GM12878 (cell line): ENCODE data around the gene SEMA3D. TPM values are rescaled to one million over a fixed set of nuclear protein-coding genes. Genes with fewer than 3 reads are reported as not detected.

Experiments used
- ATAC-seq: fragments of 200-7000 bp; cut with Tn5 transposase; 3 replicates; pipeline ENCODE4 v1.9.1; 2020; ENCODE audit warnings: mild to moderate bottlenecking, moderate library complexity
- BruUV-seq: library from RNA; stranded (reverse); fragments of 400-500 nt; replicated peaks from 2 replicates; lab custom pipeline; 2021; lab: Mats Ljungman, UMichigan
- CTCF ChIA-PET: fragments of 300-600 bp; sonication (Branson Sonifier 250); formaldehyde crosslinking; extraction: SDS; loops from one replicate; lab custom pipeline; 2021; ENCODE audit warnings: inconsistent platforms; lab: Yijun Ruan, JAX
- POLR2A ChIA-PET: fragments of 350-600 bp; formaldehyde crosslinking; extraction: SDS; loops from one replicate; lab custom pipeline; 2021; ENCODE audit warnings: inconsistent platforms; lab: Charles Lee
- RAD21 ChIA-PET: fragments of 300-600 bp; sonication (Branson Sonifier 250); formaldehyde crosslinking; loops from one replicate; lab custom pipeline; 2023; ENCODE audit warnings: antibody characterized with exemption; ENCODE audit not compliant: unreplicated experiment; lab: Charles Lee
- SMC1A ChIA-PET: fragments of 300-600 bp; sonication (Branson Sonifier 250); formaldehyde crosslinking; loops from one replicate; lab custom pipeline; 2023; ENCODE audit not compliant: unreplicated experiment, uncharacterized antibody; lab: Charles Lee
- DNase-seq: peaks from one replicate; pipeline ENCODE4 v3.0.0-alpha.2; 2011; ENCODE audit warnings: low read depth, low spot score
- FAIRE-seq: peaks from 3 replicates; lab custom pipeline; 2011; peaks lifted over from hg19 to GRCh38; lab: Jason Lieb, UNC
- H2AFZ ChIP-seq: 2 replicates; pipeline ENCODE4 v1.6.0; 2011; ENCODE audit warnings: low read depth, low read length, control low read depth; ENCODE audit not compliant: control insufficient read depth
- H3K27ac ChIP-seq: 2 replicates; pipeline ENCODE4 v1.5.1; 2011; ENCODE audit warnings: control low read depth; ENCODE audit not compliant: control insufficient read depth, insufficient read depth
- H3K27me3 ChIP-seq, 2 experiments: replicated peaks in 1 of 2; 2 replicates each; pipeline versions ENCODE4 v1.6.0 to v1.6.1; 2011; ENCODE audit warnings: low read length in 1 of 2; ENCODE audit not compliant: control insufficient read depth in 2 of 2, insufficient read depth in 2 of 2
- H3K36me3 ChIP-seq, 2 experiments: 2 replicates each; pipeline ENCODE4 v1.5.1; 2011; ENCODE audit warnings: low read length in 1 of 2; ENCODE audit not compliant: control insufficient read depth in 2 of 2, insufficient read depth in 2 of 2
- H3K4me1 ChIP-seq: 2 replicates; pipeline ENCODE4 v1.6.1; 2011; ENCODE audit warnings: mild to moderate bottlenecking, low read length, moderate library complexity, mixed read lengths; ENCODE audit not compliant: control insufficient read depth, insufficient read depth
- H3K4me2 ChIP-seq: 2 replicates; pipeline ENCODE4 v1.6.0; 2011; ENCODE audit warnings: control low read depth; ENCODE audit not compliant: control insufficient read depth, insufficient read depth
- H3K4me3 ChIP-seq: fragments of 200-600 bp; sonication (generic); 2 replicates; pipeline ENCODE4 v1.5.1; 2016
- H3K79me2 ChIP-seq: 2 replicates; pipeline ENCODE4 v1.6.0; 2011; ENCODE audit warnings: low read length; ENCODE audit not compliant: control insufficient read depth, insufficient read depth
- H3K9ac ChIP-seq: 2 replicates; pipeline ENCODE4 v1.8.0; 2011; ENCODE audit warnings: low read length, control low read depth, mixed read lengths; ENCODE audit not compliant: control insufficient read depth, insufficient read depth
- H3K9me3 ChIP-seq: replicated peaks from 3 replicates; pipeline ENCODE4 v1.5.1; 2011; ENCODE audit warnings: mild to moderate bottlenecking, low read length; ENCODE audit not compliant: control insufficient read depth, insufficient read depth
- H4K20me1 ChIP-seq: 2 replicates; pipeline ENCODE4 v1.6.0; 2011; ENCODE audit not compliant: control insufficient read depth, insufficient read depth
- BACH1 ChIP-seq: fragments of 450-650 bp; IDR thresholded peaks from 2 replicates; pipeline ENCODE4 v1.6.1; 2017; ENCODE audit warnings: mild to moderate bottlenecking, borderline replicate concordance
- CBX3 ChIP-seq: fragments of 200-600 bp; sonication (generic); IDR thresholded peaks from 2 replicates; pipeline ENCODE4 v1.6.1; 2016; ENCODE audit warnings: low read depth, borderline replicate concordance
- FOXK2 ChIP-seq: fragments of 450-650 bp; IDR thresholded peaks from 2 replicates; pipeline ENCODE4 v1.6.1; 2017; ENCODE audit warnings: mild to moderate bottlenecking, moderate library complexity
- IKZF1 ChIP-seq: fragments of 450-650 bp; conservative IDR thresholded peaks from 2 replicates; pipeline ENCODE4 v1.6.1; 2017; ENCODE audit warnings: antibody characterized with exemption, mild to moderate bottlenecking
- JUND ChIP-seq: IDR thresholded peaks from 2 replicates; pipeline ENCODE4 v1.6.1; 2012; ENCODE audit warnings: low read depth, mild to moderate bottlenecking, low read length, improper control_type of control experiment, moderate library complexity
- KLF5 ChIP-seq: fragments of 450-650 bp; IDR thresholded peaks from 2 replicates; pipeline ENCODE4 v1.6.1; 2014; ENCODE audit warnings: mild to moderate bottlenecking; ENCODE audit not compliant: partially characterized antibody
- MTA2 ChIP-seq: fragments of 450-650 bp; IDR thresholded peaks from 2 replicates; pipeline ENCODE4 v1.6.1; 2016; ENCODE audit warnings: low read depth, mild to moderate bottlenecking, moderate library complexity
- POU2F2 ChIP-seq: IDR thresholded peaks from 3 replicates; pipeline ENCODE4 v1.6.1; 2011; ENCODE audit warnings: low read depth, mild to moderate bottlenecking, low read length, borderline replicate concordance
- SPI1 ChIP-seq: IDR thresholded peaks from 2 replicates; pipeline ENCODE4 v1.6.1; 2011; ENCODE audit warnings: low read depth, mild to moderate bottlenecking, low read length, moderate library complexity, borderline replicate concordance; ENCODE audit not compliant: insufficient read depth
- YY1 ChIP-seq: IDR thresholded peaks from 2 replicates; pipeline ENCODE4 v1.6.1; 2011; ENCODE audit warnings: low read depth, mild to moderate bottlenecking, low read length
- ZNF622 ChIP-seq: fragments of 450-650 bp; IDR thresholded peaks from 2 replicates; pipeline ENCODE4 v1.6.1; 2017; ENCODE audit warnings: mild to moderate bottlenecking, inconsistent platforms
- WGBS: methylation state at CpG from one replicate; pipeline ENCODE4 v1.1.6; 2016; ENCODE audit warnings: low lambda C conversion rate; ENCODE audit not compliant: insufficient replicate concordance, insufficient coverage; ENCODE audit errors: missing lambda C conversion rate; 5-methylcytosine and 5-hydroxymethylcytosine counted together
- in situ Hi-C: fragments of 300-500 bp; cut with MboI; formaldehyde crosslinking; loops from 9 replicates; pipeline ENCODE4 v1.14.3; 2018; ENCODE audit warnings: mixed read lengths
- intact Hi-C: fragments of 100-400 bp; cut with micrococcal nuclease; formaldehyde crosslinking; loops from one replicate; pipeline ENCODE4 v1.14.2; 2022; ENCODE audit not compliant: unreplicated experiment
- polyA plus RNA-seq, 11 experiments: library from polyadenylated mRNA; depleted of rRNA in 4 of 11; unstranded in 6 of 11; stranded (reverse) in 5 of 11; fragments of >200 nt; fragmentation: Nextera tagmentation in 4 of 11; fragmentation: Illumina TruSeq in 1 of 11; extraction: Ambion mirVana in 4 of 11; extraction: Trizol in 1 of 11; gene quantifications; 1 replicate in 1 of 11; 2 replicates in 10 of 11; pipeline versions ENCODE4 v1.2.1 to v1.2.3, GENCODE V29; 2011 to 2016; ENCODE audit warnings: inconsistent platforms in 2 of 11, missing spikeins in 2 of 11, low read depth in 1 of 11
- total RNA-seq, 4 experiments: library from RNA; depleted of rRNA in 3 of 4; stranded (reverse); fragments of >200 nt in 3 of 4; fragmentation: Illumina TruSeq in 1 of 4; extraction: Trizol in 1 of 4; gene quantifications; 2 replicates each; pipeline versions ENCODE4 v1.2.1 to v1.2.3, GENCODE V29; 2013 to 2021
- TF ChIP-seq, protein P1 (sequence below): IDR thresholded peaks from 2 replicates; pipeline ENCODE4 v1.6.1; 2012; ENCODE audit warnings: low read depth, low read length, improper control_type of control experiment
- TF ChIP-seq, protein P2 (sequence below): fragments of 450-650 bp; IDR thresholded peaks from 2 replicates; pipeline ENCODE4 v1.6.1; 2016; ENCODE audit warnings: mild to moderate bottlenecking, moderate library complexity, borderline replicate concordance
- TF ChIP-seq, protein P3 (sequence below): fragments of 450-650 bp; IDR thresholded peaks from 2 replicates; pipeline ENCODE4 v1.6.1; 2018; ENCODE audit warnings: mild to moderate bottlenecking, low read depth, moderate library complexity; ENCODE audit not compliant: partially characterized antibody

The SEMA3D gene
- total and polyA plus RNA-seq, 10 of the 15 experiments (the other 5 are each of a cell fraction or from before 2014, with no cell fraction given): 0.04 TPM; not detected in 9

DNA sequence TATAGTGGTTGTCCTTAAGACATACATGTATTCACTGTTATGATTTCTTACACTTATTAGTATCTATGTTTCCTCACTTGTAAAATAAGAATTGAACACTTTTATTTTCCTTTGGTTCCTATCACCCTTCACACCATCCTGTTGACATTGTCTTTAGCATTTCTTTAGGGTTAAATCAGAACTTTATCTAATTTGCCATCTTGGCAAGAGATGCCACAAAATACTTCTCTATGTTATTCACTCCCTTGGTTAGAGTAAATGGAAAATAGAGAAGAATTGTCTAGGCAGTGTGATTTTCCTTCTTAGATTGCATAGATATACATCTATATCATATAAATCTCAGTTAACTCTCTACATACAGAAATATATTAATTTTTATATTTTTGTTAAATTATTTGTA, 204.7 kb downstream of the SEMA3D start (continued):
- TF ChIP-seq, protein P1, sequence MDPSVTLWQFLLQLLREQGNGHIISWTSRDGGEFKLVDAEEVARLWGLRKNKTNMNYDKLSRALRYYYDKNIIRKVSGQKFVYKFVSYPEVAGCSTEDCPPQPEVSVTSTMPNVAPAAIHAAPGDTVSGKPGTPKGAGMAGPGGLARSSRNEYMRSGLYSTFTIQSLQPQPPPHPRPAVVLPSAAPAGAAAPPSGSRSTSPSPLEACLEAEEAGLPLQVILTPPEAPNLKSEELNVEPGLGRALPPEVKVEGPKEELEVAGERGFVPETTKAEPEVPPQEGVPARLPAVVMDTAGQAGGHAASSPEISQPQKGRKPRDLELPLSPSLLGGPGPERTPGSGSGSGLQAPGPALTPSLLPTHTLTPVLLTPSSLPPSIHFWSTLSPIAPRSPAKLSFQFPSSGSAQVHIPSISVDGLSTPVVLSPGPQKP: no peak
- no peak for TF ChIP-seq POU2F2
- TF ChIP-seq FOXK2: no peak
- no peak for TF ChIP-seq IKZF1
- TF ChIP-seq, all 136 proteins: peak for 0

DNA sequence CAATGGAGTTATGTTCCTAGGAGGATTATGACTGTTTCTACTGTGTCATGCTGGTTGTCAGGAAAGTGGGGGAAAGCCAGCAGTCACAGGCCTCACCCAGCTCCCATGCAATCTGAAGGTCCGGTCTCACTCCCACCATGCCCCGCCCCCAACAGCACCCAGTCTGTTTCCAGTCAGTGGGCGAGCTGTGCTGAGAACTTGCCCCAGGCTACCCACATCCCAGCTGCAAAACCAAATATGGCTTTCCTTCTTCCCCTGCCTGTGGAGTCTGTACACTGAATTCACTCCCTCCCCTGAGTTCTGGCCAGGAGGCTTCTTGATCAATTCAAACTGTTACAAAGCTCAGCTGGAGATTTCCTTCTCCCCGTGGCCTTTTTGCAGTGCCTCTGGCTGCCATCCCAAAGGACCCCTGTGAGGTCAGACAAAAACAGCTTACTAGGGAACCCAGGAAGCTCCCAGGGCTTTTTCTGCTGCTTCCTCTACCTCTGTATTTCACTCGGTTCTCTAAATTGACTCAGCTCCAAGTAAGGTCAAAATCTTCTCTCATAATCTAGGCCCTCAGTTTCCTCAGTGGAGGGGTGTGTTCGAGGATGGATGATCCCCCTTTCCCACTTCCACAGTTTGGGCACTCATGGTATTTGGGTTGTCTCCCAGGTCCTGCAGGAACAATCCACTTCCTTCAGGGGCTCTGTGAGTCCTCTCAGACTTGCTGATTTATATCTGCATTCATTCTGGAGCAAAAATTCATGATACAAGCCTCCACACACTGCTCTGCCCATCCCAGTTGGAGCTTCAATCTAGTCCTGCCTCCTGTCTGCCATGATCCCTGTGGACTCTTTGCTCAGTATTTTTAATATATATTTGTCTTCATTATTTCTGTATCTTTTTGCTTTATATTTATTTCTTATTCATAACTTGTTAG, 205.5 kb downstream of the SEMA3D start:
- in situ Hi-C loops (no loop called here), intact Hi-C loops (no loop called here)
- 19% methylated on average over 6 of the region's 6 CpGs for WGBS
- H3K9me3 ChIP-seq: no peaks in the 10 kb centered on the region
- ATAC-seq (no peak), FAIRE-seq (no peak), DNase-seq (no peak)
- no TSS peak for BruUV-seq
- ChIA-PET RAD21 (no interaction called here), POLR2A (no interaction called here), SMC1A (no interaction called here), CTCF (interaction anchor here (1.2 kb wide), 1 partner anchor 17 kb away, joined by 3 read pairs; no protein-coding TSS in a partner anchor)
- no peaks in the 10 kb centered on the region for H3K4me1 ChIP-seq
- H2AFZ ChIP-seq: no peak overlapping the region
- H3K36me3 ChIP-seq: no peaks in the 10 kb centered on the region
- H3K9ac ChIP-seq: no peak overlapping the region
- H3K27me3 ChIP-seq: no peaks in the 10 kb centered on the region
- no peak overlapping the region for H3K4me2 ChIP-seq
- no peaks in the 10 kb centered on the region for H4K20me1 ChIP-seq
- H3K79me2 ChIP-seq: no peaks in the 10 kb centered on the region
- no peak overlapping the region for H3K4me3 ChIP-seq
- H3K27ac ChIP-seq: no peak overlapping the region
- TF ChIP-seq YY1 (no peak), KLF5 (no peak), JUND (no peak), ZNF622 (no peak), IKZF1 (no peak), SPI1 (no peak), BACH1 (no peak), CBX3 (no peak), MTA2 (no peak)
- TF ChIP-seq, protein P2, sequence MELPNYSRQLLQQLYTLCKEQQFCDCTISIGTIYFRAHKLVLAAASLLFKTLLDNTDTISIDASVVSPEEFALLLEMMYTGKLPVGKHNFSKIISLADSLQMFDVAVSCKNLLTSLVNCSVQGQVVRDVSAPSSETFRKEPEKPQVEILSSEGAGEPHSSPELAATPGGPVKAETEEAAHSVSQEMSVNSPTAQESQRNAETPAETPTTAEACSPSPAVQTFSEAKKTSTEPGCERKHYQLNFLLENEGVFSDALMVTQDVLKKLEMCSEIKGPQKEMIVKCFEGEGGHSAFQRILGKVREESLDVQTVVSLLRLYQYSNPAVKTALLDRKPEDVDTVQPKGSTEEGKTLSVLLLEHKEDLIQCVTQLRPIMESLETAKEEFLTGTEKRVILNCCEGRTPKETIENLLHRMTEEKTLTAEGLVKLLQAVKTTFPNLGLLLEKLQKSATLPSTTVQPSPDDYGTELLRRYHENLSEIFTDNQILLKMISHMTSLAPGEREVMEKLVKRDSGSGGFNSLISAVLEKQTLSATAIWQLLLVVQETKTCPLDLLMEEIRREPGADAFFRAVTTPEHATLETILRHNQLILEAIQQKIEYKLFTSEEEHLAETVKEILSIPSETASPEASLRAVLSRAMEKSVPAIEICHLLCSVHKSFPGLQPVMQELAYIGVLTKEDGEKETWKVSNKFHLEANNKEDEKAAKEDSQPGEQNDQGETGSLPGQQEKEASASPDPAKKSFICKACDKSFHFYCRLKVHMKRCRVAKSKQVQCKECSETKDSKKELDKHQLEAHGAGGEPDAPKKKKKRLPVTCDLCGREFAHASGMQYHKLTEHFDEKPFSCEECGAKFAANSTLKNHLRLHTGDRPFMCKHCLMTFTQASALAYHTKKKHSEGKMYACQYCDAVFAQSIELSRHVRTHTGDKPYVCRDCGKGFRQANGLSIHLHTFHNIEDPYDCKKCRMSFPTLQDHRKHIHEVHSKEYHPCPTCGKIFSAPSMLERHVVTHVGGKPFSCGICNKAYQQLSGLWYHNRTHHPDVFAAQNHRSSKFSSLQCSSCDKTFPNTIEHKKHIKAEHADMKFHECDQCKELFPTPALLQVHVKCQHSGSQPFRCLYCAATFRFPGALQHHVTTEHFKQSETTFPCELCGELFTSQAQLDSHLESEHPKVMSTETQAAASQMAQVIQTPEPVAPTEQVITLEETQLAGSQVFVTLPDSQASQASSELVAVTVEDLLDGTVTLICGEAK: no peak
- TF ChIP-seq, protein P3, sequence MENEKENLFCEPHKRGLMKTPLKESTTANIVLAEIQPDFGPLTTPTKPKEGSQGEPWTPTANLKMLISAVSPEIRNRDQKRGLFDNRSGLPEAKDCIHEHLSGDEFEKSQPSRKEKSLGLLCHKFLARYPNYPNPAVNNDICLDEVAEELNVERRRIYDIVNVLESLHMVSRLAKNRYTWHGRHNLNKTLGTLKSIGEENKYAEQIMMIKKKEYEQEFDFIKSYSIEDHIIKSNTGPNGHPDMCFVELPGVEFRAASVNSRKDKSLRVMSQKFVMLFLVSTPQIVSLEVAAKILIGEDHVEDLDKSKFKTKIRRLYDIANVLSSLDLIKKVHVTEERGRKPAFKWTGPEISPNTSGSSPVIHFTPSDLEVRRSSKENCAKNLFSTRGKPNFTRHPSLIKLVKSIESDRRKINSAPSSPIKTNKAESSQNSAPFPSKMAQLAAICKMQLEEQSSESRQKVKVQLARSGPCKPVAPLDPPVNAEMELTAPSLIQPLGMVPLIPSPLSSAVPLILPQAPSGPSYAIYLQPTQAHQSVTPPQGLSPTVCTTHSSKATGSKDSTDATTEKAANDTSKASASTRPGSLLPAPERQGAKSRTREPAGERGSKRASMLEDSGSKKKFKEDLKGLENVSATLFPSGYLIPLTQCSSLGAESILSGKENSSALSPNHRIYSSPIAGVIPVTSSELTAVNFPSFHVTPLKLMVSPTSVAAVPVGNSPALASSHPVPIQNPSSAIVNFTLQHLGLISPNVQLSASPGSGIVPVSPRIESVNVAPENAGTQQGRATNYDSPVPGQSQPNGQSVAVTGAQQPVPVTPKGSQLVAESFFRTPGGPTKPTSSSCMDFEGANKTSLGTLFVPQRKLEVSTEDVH: no peak
